Right lung (tissue), 10 donors: ENCODE measurements around the gene ZNF792. TPM values are rescaled to one million over a fixed set of nuclear protein-coding genes. Genes with fewer than 3 reads are reported as not detected.
"Not testable (repeated sequence)": the region's sequence is repeated elsewhere in the genome, so short reads cannot be mapped to it uniquely, and the experiment has no call there.

Source experiments
- DNase-seq, 2 donors: peaks; one replicate each; pipeline ENCODE4 v3.0.0-alpha.2; 2013
- long read RNA-seq, 8 donors: transcript quantifications; one replicate each; lab custom pipeline, GENCODE V29; 2026
- polyA plus RNA-seq, 5 donors: library from polyadenylated mRNA; unstranded; fragments of 120-200 nt; gene quantifications; one replicate each; pipeline versions ENCODE4 v1.2.1 to v1.2.3, GENCODE V29; 2013; ENCODE audit warnings: inconsistent platforms in 1 of 5, low replicate concordance in 1 of 5; ENCODE audit not compliant: insufficient read length in 5 of 5, insufficient read depth in 1 of 5

ZNF792 gene
- polyA plus RNA-seq: 10 to 100 TPM in 1 of 5 donors, 1 to 10 TPM in 4; 6.5 to 10.6 (median 8.9) TPM
- long read RNA-seq, donor 1, partial matches to known transcripts: 0 of 4 reads
- long read RNA-seq, donor 1, other reads (novel, unspliced or antisense): 0 of 4 reads
- long read RNA-seq, donor 2, partial matches to known transcripts: 0 of 1 reads
- long read RNA-seq, donor 2, other reads (novel, unspliced or antisense): 0 of 1 reads
- long read RNA-seq, donor 3: 0 reads
- long read RNA-seq, donor 4, partial matches to known transcripts: 0 of 2 reads
- long read RNA-seq, donor 4, other reads (novel, unspliced or antisense): 0 of 2 reads
- long read RNA-seq, donor 5, partial matches to known transcripts: 0 of 3 reads
- long read RNA-seq, donor 5, other reads (novel, unspliced or antisense): 0 of 3 reads
- long read RNA-seq, donor 6, transcript ZNF792-201 (4 exons, 3,888 nt): major isoform, 11 of 11 reads
- long read RNA-seq, donor 6, partial matches to known transcripts: 0 of 11 reads
- long read RNA-seq, donor 6, other reads (novel, unspliced or antisense): 0 of 11 reads
- long read RNA-seq, donor 7: 0 reads
- long read RNA-seq, donor 8, partial matches to known transcripts: 0 of 1 reads
- long read RNA-seq, donor 8, other reads (novel, unspliced or antisense): 0 of 1 reads

GRCh38 chr19:34963573-34964406, at the start of gene ZNF792:
Gene ZNF792 (minus strand): TSS chr19:34964229. CDS start chr19:34963662, 567 bp downstream.
- DNase-seq: peak in 1 of 2 donors; percentile 42

GRCh38 chr19:35013041-35013819, 49.2 kb upstream of the ZNF792 start:
- DNase-seq: peak; percentile 41 to 50

GRCh38 chr19:35011737-35012682, 48.0 kb upstream of the ZNF792 start:
- DNase-seq: no peak

GRCh38 chr19:35011091-35011689, 47.2 kb upstream of the ZNF792 start:
- DNase-seq: no peak

GRCh38 chr19:35009424-35010415, 45.7 kb upstream of the ZNF792 start:
- DNase-seq: no peak

GRCh38 chr19:35008891-35009341, 44.9 kb upstream of the ZNF792 start:
- DNase-seq: no peak

- not testable (repeated sequence) for DNase-seq
Observed at GRCh38 chr19:35007427-35007826, 43.4 kb upstream of the ZNF792 start.

GRCh38 chr19:35006999-35007365, 43.0 kb upstream of the ZNF792 start:
- DNase-seq: no peak

GRCh38 chr19:35006342-35006998, 42.4 kb upstream of the ZNF792 start:
- no peak for DNase-seq

GRCh38 chr19:35006007-35006341, 41.9 kb upstream of the ZNF792 start:
- not testable (repeated sequence) for DNase-seq

GRCh38 chr19:35005256-35005977, 41.4 kb upstream of the ZNF792 start:
- no peak for DNase-seq

- DNase-seq: no peak
Observed at GRCh38 chr19:35004517-35005255, 40.7 kb upstream of the ZNF792 start.

GRCh38 chr19:35002037-35002535, 38.1 kb upstream of the ZNF792 start:
- DNase-seq: no peak

- DNase-seq: no peak
Observed at GRCh38 chr19:35000647-35001501, 36.8 kb upstream of the ZNF792 start.

GRCh38 chr19:35000338-35000646, 36.3 kb upstream of the ZNF792 start:
- DNase-seq: no peak
